ENCODE results near the gene KLF1.
"Not testable (repeated sequence)": the region's sequence is repeated elsewhere in the genome, so short reads cannot be mapped to it uniquely, and the experiment has no call there.

Gene KLF1

DNA sequence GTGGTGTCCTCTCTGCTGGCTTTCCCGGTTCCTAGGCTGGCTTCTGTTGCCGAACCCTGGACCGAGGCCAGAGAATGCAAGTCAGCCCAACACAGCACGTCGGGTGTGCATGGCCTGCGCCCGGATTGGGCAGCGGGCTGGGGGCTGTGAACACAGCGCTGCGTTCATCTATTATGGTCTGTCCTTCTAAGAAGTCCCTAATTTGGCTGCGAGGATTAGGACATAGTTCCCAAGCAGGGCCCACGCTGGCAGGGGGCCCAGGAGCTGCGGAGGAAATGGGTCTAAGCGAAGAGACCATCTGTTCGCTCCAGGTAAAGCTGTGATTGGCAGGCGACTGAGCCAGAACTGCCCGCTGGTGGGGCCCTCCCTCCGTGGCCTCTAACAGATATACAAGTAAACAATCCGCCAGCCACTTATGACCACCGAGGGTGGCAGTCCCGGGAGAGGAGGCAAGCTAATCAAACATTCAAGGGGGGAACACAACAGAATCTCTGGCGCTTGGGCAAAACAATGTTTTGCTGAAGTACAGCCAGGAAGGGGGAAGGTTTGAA is 26.1 kb upstream of the KLF1 start:
- Histone ChIP-seq H3K4me1 (ENCODE audit: insufficient read depth, low read length) (peaks cover 18% of the 10 kb centered on the region), H3K9me3 (ENCODE audit: control insufficient read depth, insufficient read depth, low read length) (no peaks in the 10 kb centered on the region), H3K9ac (ENCODE audit: low read depth, low read length) (peak overlapping the region; percentile 31), H3K36me3 (ENCODE audit: insufficient read depth, low read length) (no peaks in the 10 kb centered on the region)

DNA sequence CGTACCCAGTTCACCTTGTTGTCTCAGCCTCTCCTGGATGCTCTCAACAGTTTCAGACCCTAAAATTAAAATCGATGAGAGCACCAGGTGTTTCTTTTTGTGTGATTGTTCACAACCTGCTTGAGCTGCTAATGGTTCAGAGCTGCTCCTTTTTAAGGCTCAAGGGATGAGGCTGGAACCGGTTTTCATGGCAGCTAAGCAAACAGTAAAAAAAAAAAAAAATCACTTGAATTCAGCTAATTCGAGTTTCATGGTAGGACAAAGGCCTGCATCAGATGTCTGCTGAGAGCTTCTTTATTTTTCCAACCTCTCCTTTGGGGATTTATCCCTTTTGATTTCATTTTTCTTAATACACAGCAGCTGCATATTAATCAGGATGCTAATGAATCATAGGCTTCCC is 25.6 kb upstream of the KLF1 start:
- peaks cover 18% of the 10 kb centered on the region for H3K4me1 ChIP-seq (ENCODE audit: insufficient read depth, low read length)
- H3K36me3 ChIP-seq (ENCODE audit: insufficient read depth, low read length), result no peaks in the 10 kb centered on the region
- peak overlapping the region; percentile 31 for H3K9ac ChIP-seq (ENCODE audit: low read depth, low read length)
- H3K9me3 ChIP-seq (ENCODE audit: control insufficient read depth, insufficient read depth, low read length), result no peaks in the 10 kb centered on the region

DNA sequence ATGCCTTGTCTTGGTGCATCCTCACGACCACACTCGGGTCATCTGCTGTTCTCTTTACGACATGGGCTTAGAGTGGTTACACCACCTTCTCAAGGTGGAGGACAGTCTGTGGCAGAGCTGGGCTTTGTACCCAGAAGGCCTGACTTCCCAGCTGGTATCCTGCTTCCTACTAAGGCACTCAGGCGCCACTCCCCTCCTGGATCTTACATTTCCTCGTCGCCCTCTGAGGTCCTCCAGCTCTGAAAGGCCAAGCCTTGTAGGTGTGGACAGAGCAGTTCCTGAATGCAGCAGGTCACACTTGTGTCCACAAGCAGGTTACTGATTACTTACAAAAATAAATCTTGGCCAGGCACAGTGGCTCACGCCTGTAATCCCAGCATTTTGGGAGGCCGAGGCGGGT is 20.2 kb upstream of the KLF1 start:
- H3K9me3 ChIP-seq (ENCODE audit: control insufficient read depth, insufficient read depth, low read length), result no peaks in the 10 kb centered on the region
- H3K4me1 ChIP-seq (ENCODE audit: insufficient read depth, low read length), result 0 out of 2 replicates have a peak, but pooled peaks cover under 1% of the 10 kb centered on the region
- H3K9ac ChIP-seq (ENCODE audit: low read depth, low read length), result no peak overlapping the region
- no peaks in the 10 kb centered on the region; the same call in 1 of the 2 replicates for H3K36me3 ChIP-seq (ENCODE audit: insufficient read depth, low read length)

DNA sequence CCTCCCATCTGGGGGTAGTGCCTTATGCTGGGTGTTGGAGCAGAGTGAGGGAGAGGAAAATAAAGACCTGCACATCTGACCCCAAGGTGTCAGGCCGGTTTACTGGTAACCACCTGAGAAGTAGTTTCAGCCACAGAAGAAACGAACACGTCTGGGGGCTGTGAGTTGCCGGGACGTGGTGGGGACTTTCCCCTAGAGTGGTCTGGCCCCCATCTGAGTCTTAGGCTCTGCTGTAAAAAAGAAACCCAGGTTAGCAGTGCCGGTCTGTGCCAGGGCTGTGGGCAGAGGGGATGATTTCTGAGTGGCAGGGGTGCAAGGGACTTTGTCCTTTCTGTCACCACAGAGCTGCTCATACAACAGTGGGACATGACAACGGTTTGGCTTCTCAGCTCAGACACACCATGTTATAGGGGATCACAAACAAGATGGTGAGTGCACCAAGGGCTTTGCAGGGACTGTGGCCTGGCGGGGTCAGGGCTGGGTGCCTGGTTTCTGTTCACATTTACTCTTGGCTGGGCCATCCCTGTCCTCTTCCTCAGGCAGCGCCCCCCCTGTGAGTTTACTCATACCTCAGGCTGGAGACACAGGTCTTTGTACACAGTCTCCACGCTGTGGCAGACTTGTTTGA is 13.0 kb upstream of the KLF1 start:
- Histone ChIP-seq H3K4me1 (ENCODE audit: insufficient read depth, low read length) (no peaks in the 10 kb centered on the region), H3K36me3 (ENCODE audit: insufficient read depth, low read length) (no peaks in the 10 kb centered on the region; the same call in 1 of the 2 replicates), H3K9ac (ENCODE audit: low read depth, low read length) (no peak overlapping the region), H3K9me3 (ENCODE audit: control insufficient read depth, insufficient read depth, low read length) (no peaks in the 10 kb centered on the region)

DNA sequence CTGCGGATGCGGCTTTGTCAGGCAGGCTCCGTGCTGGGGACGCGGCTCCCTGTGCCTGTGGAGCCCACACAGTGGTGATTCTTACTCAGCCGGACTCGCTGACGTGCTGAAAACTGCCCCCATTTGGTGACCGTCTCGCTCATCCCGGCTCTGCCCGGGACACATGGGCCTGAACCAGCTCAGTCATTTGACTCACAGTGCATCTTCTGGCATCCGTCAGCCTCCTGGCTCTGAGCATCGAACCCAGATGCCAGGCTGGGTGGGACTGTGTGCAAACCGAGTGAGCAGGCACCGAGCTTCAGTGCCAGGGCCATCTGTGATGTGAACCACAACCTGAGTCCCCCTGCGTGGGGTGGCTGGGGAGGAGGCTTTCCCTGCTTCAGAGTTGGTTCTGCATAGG is 9.5 kb upstream of the KLF1 start:
- Histone ChIP-seq H3K9me3 (ENCODE audit: control insufficient read depth, insufficient read depth, low read length) (no peaks in the 10 kb centered on the region), H3K9ac (ENCODE audit: low read depth, low read length) (no peak overlapping the region), H3K4me1 (ENCODE audit: insufficient read depth, low read length) (no peaks in the 10 kb centered on the region), H3K36me3 (ENCODE audit: insufficient read depth, low read length) (no peaks in the 10 kb centered on the region; the same call in 1 of the 2 replicates)

DNA sequence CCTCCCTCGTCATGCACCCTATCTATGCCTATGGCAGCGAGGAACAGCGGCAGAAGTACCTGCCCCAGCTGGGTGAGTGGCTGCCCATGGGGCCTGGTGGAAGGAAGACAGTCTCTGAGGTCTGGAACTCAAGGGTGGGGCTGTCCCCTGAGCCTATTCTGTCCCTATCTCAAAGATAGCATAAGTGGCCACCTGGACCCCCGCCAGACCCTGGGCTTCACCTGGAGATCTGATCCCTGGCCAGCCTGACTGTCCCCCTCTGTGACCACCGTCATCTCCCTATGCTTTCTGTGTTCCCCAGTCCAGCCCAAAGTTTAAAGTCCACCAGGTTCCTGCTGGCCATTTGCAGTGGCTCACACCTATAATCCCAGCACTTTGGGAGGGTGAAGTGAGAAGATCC is 6.6 kb upstream of the KLF1 start:
- Histone ChIP-seq H3K9me3 (ENCODE audit: control insufficient read depth, insufficient read depth, low read length) (no peaks in the 10 kb centered on the region), H3K4me1 (ENCODE audit: insufficient read depth, low read length) (no peaks in the 10 kb centered on the region), H3K36me3 (ENCODE audit: insufficient read depth, low read length) (no peaks in the 10 kb centered on the region), H3K9ac (ENCODE audit: low read depth, low read length) (no peak overlapping the region)

DNA sequence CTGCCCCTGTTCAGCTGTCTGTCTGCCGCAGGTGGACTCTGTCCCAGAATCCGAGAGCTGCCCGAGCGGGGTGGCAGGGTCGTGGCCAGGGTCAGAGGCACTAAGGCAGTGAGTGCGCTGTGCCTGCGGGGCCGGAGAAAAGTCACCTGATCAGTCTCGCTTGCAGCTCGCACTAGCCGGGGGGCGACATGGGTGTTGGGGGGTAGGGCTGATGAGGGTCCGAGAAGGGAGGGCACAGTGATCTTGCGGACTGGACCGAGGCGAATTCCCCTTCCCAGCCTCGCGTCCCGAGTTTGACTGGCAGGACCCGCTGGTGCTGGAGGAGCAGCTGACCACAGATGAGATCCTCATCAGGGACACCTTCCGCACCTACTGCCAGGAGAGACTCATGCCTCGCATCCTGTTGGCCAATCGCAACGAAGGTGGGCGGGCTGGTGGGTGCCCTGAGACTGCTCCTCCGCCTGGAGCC is 4.6 kb upstream of the KLF1 start:
- Histone ChIP-seq H3K4me1 (ENCODE audit: insufficient read depth, low read length) (no peaks in the 10 kb centered on the region), H3K36me3 (ENCODE audit: insufficient read depth, low read length) (no peaks in the 10 kb centered on the region), H3K9ac (ENCODE audit: low read depth, low read length) (peak overlapping the region; percentile 93), H3K9me3 (ENCODE audit: control insufficient read depth, insufficient read depth, low read length) (no peaks in the 10 kb centered on the region)

DNA sequence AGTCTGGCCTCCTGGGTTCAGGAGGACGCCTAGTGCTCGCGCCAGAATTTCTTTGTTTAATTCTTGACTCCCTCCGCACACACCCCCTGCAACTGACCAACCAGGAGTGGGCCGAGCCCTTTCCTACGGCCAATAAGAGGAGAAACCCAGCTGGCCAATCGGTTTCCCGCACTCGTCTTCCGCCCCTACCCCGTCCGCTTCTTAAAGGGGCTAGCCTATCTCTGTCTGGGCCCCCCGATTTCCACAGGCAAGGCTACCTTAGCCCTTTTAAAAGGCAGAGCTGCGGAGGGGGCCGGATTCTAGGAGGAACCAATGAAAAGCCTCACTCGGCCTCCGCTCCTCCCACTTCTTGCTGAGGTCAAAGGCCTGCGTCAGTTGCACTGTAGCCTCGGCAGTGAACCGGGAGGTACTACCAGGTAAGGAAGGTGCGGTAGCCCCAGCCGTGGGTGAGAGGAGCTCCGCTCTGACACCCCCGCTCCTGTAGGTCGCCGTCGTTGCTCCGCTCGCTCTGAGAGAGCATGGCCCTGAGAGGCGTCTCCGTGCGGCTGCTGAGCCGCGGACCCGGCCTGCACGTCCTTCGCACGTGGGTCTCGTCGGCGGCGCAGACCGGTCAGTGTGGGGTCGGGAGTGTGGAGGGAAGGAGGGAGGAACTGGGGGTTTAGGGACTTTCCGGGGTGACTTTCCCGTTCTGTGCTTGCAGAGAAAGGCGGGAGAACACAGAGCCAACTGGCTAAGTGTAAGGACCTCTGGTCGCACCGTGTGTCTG is 4.0 kb upstream of the KLF1 start, which contains the start of gene GCDH:
Gene GCDH (plus strand): TSS at position 374 of the 766 bp plus-strand sequence. CDS start 145 bp downstream, at position 519.
- no peaks in the 10 kb centered on the region for H3K4me1 ChIP-seq (ENCODE audit: insufficient read depth, low read length)

DNA sequence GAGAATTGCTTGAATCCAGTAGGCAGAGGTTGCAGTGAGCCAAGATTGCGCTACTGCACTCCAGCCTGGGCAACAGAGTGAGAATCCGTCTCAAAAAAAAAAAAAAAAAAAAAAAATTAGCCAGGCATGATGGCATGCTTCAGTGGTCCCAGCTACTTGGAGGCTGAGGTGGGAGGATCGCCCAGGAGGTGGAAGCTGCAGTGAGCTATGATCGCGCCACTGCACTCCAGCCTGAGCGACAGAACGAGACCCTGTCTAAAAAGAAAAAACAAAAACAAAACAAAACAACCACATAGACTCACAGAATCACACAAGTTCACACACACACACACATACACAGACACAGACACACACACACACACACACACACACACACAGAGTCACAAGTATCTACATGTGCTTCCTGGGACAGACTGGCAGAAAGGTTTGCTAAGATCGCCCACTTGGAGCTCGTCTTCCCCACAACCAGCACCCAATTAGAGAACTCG is 3.3 kb upstream of the KLF1 start:
- not testable (repeated sequence) for H3K36me3 ChIP-seq (ENCODE audit: insufficient read depth, low read length); H3K9me3 ChIP-seq (ENCODE audit: control insufficient read depth, insufficient read depth, low read length); H3K4me1 ChIP-seq (ENCODE audit: insufficient read depth, low read length)
- peak overlapping the region; percentile 93 for H3K9ac ChIP-seq (ENCODE audit: low read depth, low read length)

More for the DNA sequence above, 4.0 kb upstream of the KLF1 start, which contains the start of gene GCDH:
- no peaks in the 10 kb centered on the region for H3K36me3 ChIP-seq (ENCODE audit: insufficient read depth, low read length)
- no peaks in the 10 kb centered on the region for H3K9me3 ChIP-seq (ENCODE audit: control insufficient read depth, insufficient read depth, low read length)
- peak within 1 kb of the TSS; percentile 93 for H3K9ac ChIP-seq (ENCODE audit: low read depth, low read length)

DNA sequence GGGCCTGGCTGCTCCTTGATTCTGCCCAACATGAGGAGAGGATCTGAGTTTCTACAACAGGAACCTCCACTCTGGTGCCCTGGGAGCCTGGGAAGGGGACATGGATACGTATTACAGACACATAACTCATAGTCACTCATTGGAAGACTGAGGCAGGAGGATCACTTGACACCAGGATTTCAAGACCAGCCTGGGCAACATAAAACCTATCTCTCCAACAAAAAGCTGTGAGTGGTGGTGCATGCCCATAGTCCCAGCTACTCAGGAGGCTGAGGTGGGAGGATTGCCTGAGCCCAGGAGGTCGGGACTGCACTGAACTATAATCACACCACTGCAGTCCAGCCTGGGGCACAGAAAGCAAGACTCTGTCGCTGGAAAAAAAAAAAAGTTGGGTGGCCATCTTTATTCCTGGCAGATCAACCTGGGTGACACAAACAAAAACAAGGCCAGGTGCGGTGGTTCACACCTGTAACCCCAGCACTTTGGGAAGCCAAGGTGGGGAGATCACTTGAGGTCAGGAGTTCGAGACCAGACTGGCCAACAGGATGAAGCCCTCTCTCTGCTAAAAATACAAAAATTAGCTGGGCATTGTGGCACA is 1.1 kb upstream of the KLF1 start:
- H3K4me1 ChIP-seq (ENCODE audit: insufficient read depth, low read length), result no peaks in the 10 kb centered on the region
- H3K9ac ChIP-seq (ENCODE audit: low read depth, low read length), result no peak overlapping the region
- H3K9me3 ChIP-seq (ENCODE audit: control insufficient read depth, insufficient read depth, low read length), result peaks cover 4% of the 10 kb centered on the region; the same call in 1 of the 2 replicates
- H3K36me3 ChIP-seq (ENCODE audit: insufficient read depth, low read length), result no peaks in the 10 kb centered on the region

DNA sequence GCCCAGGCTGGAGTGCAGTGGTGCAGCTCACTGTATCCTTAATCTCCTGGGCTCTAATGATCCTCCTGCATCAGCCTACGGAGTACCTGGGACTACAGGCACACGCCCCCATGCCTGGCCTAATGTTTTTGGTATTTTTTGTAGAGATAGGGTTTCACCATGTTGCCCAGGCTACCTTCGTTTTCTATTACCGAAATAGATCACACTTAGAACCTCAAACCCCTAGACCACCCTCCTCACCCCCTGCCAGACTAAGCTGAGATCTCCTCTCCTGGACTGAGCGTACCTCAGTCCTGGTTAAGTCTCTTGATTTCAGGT is 391 bp downstream of the KLF1 start:
- H3K4me1 ChIP-seq (ENCODE audit: insufficient read depth, low read length), result no peaks in the 10 kb centered on the region
- H3K9me3 ChIP-seq (ENCODE audit: control insufficient read depth, insufficient read depth, low read length), result peaks cover 4% of the 10 kb centered on the region; the same call in 1 of the 2 replicates
- no peak overlapping the region for H3K9ac ChIP-seq (ENCODE audit: low read depth, low read length)
- no peaks in the 10 kb centered on the region for H3K36me3 ChIP-seq (ENCODE audit: insufficient read depth, low read length)

DNA sequence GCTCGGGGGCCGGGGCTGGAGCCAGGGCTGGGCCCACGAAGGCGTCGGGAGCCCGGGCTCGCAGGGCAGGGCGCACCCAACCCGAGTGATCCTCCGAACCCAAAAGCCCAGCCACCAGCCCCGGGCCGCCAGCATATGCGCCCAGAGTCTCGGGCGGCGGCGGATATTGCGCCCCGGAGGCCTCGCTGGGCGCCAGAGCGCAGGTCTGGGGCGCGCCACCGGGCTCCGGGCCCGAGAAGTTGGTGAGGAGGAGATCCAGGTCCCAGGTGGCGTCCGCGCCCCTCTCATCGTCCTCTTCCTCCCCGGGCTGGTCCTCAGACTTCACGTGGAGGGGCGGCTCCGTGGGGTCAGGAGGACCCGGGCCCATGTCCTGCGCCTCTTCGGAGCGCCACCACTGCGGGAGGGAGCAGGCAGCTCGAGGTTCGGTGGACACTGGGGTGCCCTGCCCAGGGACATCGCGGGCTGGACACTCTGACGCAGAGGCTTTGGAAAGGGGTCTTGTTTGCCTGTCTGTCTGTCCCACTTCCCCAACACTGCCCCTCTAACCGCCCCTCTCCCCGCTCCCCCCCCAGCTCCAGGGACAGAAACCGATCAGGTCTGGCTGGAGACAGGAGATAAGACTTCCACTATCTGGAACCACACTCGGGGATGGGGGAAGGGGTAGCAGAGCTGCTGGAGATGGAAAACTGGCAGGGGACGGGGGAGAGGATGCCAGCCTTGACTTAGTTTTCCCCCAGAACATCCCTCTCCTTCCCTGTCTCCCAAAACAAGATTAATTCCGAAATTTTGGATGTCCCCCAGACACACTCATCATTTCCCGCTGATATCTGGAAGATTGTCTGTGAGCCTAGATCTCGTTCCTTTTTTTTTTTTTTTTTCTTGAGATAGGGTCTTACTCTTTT is 1.0 kb downstream of the KLF1 start:
- Histone ChIP-seq H3K4me1 (ENCODE audit: insufficient read depth, low read length) (no peaks in the 10 kb centered on the region), H3K9ac (ENCODE audit: low read depth, low read length) (peak overlapping the region; percentile 70)

DNA sequence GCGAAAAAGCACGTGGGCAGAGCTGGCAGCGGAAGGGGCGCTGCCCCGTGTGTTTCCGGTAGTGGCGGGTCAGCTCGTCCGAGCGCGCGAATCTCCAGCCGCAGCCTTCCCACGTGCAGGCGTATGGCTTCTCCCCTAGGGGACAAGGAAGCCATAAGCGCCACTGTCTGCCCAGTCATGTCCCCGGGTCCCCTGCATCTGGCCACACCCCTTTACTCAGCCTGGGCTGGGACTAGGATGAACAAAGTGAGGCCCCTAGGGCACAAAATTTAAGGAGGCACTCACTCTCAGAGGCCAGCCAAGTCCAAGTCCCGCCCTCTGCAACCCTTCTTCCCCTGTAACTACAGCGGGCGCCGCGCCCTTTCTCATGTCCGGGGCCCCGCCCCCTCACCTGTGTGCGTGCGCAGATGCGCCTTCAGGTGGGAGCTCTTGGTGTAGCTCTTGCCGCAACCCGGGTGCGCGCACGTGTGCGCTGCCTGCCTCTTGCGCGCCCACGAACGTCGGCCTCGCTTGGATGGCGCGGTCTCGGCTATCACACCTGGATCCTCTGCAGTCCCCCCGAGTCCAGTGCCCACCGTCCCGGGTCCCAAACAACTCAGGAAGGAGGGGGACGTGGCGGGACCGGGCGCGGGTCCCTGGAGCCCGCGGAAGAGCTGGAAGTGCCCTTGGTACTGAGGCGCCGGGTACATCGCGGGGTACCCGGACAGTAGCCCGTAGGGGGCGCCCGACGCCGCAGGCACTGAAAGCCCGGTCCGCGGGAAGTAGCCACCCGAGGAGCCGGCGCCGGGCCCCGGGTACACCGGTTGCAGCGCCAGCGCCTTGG is 1.9 kb downstream of the KLF1 start:
- Histone ChIP-seq H3K36me3 (ENCODE audit: insufficient read depth, low read length) (no peaks in the 10 kb centered on the region), H3K9ac (ENCODE audit: low read depth, low read length) (peak overlapping the region; percentile 70), H3K4me1 (ENCODE audit: insufficient read depth, low read length) (no peaks in the 10 kb centered on the region), H3K9me3 (ENCODE audit: control insufficient read depth, insufficient read depth, low read length) (peaks cover 4% of the 10 kb centered on the region; the same call in 1 of the 2 replicates)

More for the DNA sequence above, 1.0 kb downstream of the KLF1 start:
- Histone ChIP-seq H3K9me3 (ENCODE audit: control insufficient read depth, insufficient read depth, low read length) (peaks cover 4% of the 10 kb centered on the region; the same call in 1 of the 2 replicates), H3K36me3 (ENCODE audit: insufficient read depth, low read length) (no peaks in the 10 kb centered on the region)

Data from ES-I3 (cell line).